ENCODE measurements around the gene LHFPL3. TPM values are rescaled to one million over a fixed set of nuclear protein-coding genes. Genes with fewer than 3 reads are reported as not detected.

LHFPL3 gene
- total and polyA plus RNA-seq, 9 of the 15 experiments (the other 6 are each of a cell fraction or from before 2014, with no cell fraction given): 0.21 to 0.52 TPM; not detected in 7

GRCh38 chr7:104894314-104894713, 565.9 kb downstream of the LHFPL3 start:
- BruUV-seq (replicated peaks): no TSS peak
- Histone ChIP-seq H3K4me1 (replicated peaks in 1 of 2; ENCODE audit: control insufficient read depth in 2 of 2, insufficient read depth in 2 of 2, low read length in 2 of 2) (no peaks in the 10 kb centered on the region; a peak in 1 of 5 replicates), H4K20me1 (replicated peaks; ENCODE audit: control insufficient read depth, insufficient read depth, low read length) (no peaks in the 10 kb centered on the region)
- TF ChIP-seq EP300 (IDR thresholded peaks at IDR 0.05; ENCODE audit: low read length) (no peak), TOE1 (IDR thresholded peaks at IDR 0.05; ENCODE audit: borderline replicate concordance) (no peak), TOE1 (CRISPR knock-in tag; IDR thresholded peaks at IDR 0.05; ENCODE audit: borderline replicate concordance, low read depth) (no peak), NR2C1 (IDR thresholded peaks at IDR 0.05) (no peak), NR2C1 (tag; IDR thresholded peaks at IDR 0.05) (no peak), CREB1 (IDR thresholded peaks at IDR 0.05) (no peak), CREB1 (CRISPR knock-in tag; IDR thresholded peaks at IDR 0.05) (no peak), SRSF3 (IDR thresholded peaks at IDR 0.05; ENCODE audit: insufficient read depth, low read length) (no peak), RBM22 (IDR thresholded peaks at IDR 0.05; ENCODE audit: low read depth, low read length, poor library complexity, severe bottlenecking) (no peak), ZNF445 (CRISPR knock-in tag; IDR thresholded peaks at IDR 0.05; ENCODE audit: low read depth) (no peak), CTCFL (IDR thresholded peaks at IDR 0.05; ENCODE audit: borderline replicate concordance, insufficient read depth, low read depth, low read length, poor library complexity, severe bottlenecking) (no peak), ZNF668 (CRISPR knock-in tag; IDR thresholded peaks at IDR 0.05) (no peak), CTBP1 (IDR thresholded peaks at IDR 0.05; ENCODE audit: borderline replicate concordance) (no peak), POLR2H (tag; IDR thresholded peaks at IDR 0.05; ENCODE audit: low read depth) (no peak), MYNN (IDR thresholded peaks at IDR 0.05) (no peak), MYNN (CRISPR knock-in tag; IDR thresholded peaks at IDR 0.05) (no peak), CREB3 (tag; conservative IDR thresholded peaks at IDR 0.05; ENCODE audit: low read depth) (no peak), FOXK1 (CRISPR knock-in tag; IDR thresholded peaks at IDR 0.05; ENCODE audit: borderline replicate concordance) (no peak), HDAC3 (IDR thresholded peaks at IDR 0.05; ENCODE audit: borderline replicate concordance, partially characterized antibody) (no peak), ZNF778 (CRISPR knock-in tag; IDR thresholded peaks at IDR 0.05) (no peak)
- TF ChIP-seq, protein P1, sequence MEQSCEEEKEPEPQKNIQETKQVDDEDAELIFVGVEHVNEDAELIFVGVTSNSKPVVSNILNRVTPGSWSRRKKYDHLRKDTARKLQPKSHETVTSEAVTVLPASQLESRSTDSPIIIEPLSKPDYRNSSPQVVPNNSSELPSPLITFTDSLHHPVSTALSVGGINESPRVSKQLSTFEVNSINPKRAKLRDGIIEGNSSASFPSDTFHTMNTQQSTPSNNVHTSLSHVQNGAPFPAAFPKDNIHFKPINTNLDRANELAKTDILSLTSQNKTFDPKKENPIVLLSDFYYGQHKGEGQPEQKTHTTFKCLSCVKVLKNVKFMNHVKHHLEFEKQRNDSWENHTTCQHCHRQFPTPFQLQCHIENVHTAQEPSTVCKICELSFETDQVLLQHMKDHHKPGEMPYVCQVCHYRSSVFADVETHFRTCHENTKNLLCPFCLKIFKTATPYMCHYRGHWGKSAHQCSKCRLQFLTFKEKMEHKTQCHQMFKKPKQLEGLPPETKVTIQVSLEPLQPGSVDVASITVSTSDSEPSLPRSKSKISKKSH (CRISPR knock-in tag; IDR thresholded peaks at IDR 0.05): no peak

More at GRCh38 chr7:104894314-104894713, 565.9 kb downstream of the LHFPL3 start:
- Histone ChIP-seq H3K79me2 (ENCODE audit: control insufficient read depth, insufficient read depth, low read length) (no peaks in the 10 kb centered on the region), H3K9me3 (replicated peaks; ENCODE audit: control insufficient read depth, insufficient read depth, low read depth, low read length) (no peaks in the 10 kb centered on the region), H3K9ac (ENCODE audit: insufficient read depth in 1 of 2, low read depth in 2 of 2, low read length in 2 of 2) (no peak overlapping the region), H3K27ac (ENCODE audit: extremely low read depth, low read depth, low read length) (no peak overlapping the region), H3K36me3 (ENCODE audit: control insufficient read depth, insufficient read depth, low read length) (no peaks in the 10 kb centered on the region), H2AFZ (ENCODE audit: low read depth, low read length) (no peak overlapping the region), H3K27me3 (ENCODE audit: control insufficient read depth in 2 of 2, insufficient read depth in 2 of 2, low read length in 2 of 2) (peaks cover 8 to 24% of the 10 kb centered on the region in 2 experiments; a peak in 4 of 5 replicates), H3K4me3 (no peak overlapping the region), H3K4me2 (ENCODE audit: insufficient read depth, low read length) (no peak overlapping the region), H3K9me1 (ENCODE audit: control insufficient read depth, insufficient read depth, low read length) (no peaks in the 10 kb centered on the region)
- 18% methylated on average over 1 of the region's 1 CpG for WGBS (ENCODE audit: insufficient coverage, low coverage, missing lambda C conversion rate)
- in situ Hi-C loops (cut with MboI): no loop called here
- DNase-seq (ENCODE audit: extremely low read depth in 1 of 4, low spot score in 3 of 4) (no peak), FAIRE-seq (no peak), ATAC-seq (no peak)
- intact Hi-C loops (cut with micrococcal nuclease): no loop called here
- CTCF ChIA-PET (ENCODE audit: low intra/inter-chr PET ratio): no interaction called here
- POLR2A ChIA-PET: interaction anchor here (0.6 to 1.3 kb wide), 3 partner anchors 16 to 1073 kb away, joined by 3 read pairs; no protein-coding TSS in a partner anchor

All from K562 (cell line).